Right lung (tissue), 5 donors: Measurements from ENCODE around the gene DDIT3. TPM values are rescaled to one million over a fixed set of nuclear protein-coding genes. Genes with fewer than 3 reads are reported as not detected.
"Not testable (repeated sequence)": the region's sequence is repeated elsewhere in the genome, so short reads cannot be mapped to it uniquely, and the experiment has no call there.

Source experiments
- DNase-seq, 2 donors: peaks; one replicate each; pipeline ENCODE4 v3.0.0-alpha.2; 2013
- polyA plus RNA-seq, 5 donors: library from polyadenylated mRNA; unstranded; fragments of 120-200 nt; gene quantifications; one replicate each; pipeline versions ENCODE4 v1.2.1 to v1.2.3, GENCODE V29; 2013; ENCODE audit warnings: inconsistent platforms in 1 of 5, low replicate concordance in 1 of 5; ENCODE audit not compliant: insufficient read length in 5 of 5, insufficient read depth in 1 of 5

DDIT3 gene
- polyA plus RNA-seq, 5 donors, result 18.1 to 26.4 (median 19.2) TPM

- DNase-seq, result no peak
Observed at GRCh38 chr12:57514720-57515407, 5.5 kb downstream of the DDIT3 start.

- not testable (repeated sequence) for DNase-seq
Observed at GRCh38 chr12:57514246-57514645, 6.1 kb downstream of the DDIT3 start.

GRCh38 chr12:57513677-57514076 lies 6.6 kb downstream of the DDIT3 start:
- not testable (repeated sequence) for DNase-seq

GRCh38 chr12:57513266-57513665 lies 7.0 kb downstream of the DDIT3 start:
- no peak for DNase-seq

- no peak for DNase-seq
Observed at GRCh38 chr12:57512665-57513064, 7.6 kb downstream of the DDIT3 start.

- DNase-seq, result no peak
Observed at GRCh38 chr12:57511588-57512325, 8.6 kb downstream of the DDIT3 start.

- no peak for DNase-seq
Observed at GRCh38 chr12:57511161-57511560, 9.2 kb downstream of the DDIT3 start.

GRCh38 chr12:57507796-57508195 lies 12.5 kb downstream of the DDIT3 start:
- DNase-seq, result not testable (repeated sequence)

- DNase-seq, result not testable (repeated sequence)
Observed at GRCh38 chr12:57506541-57506940, 13.8 kb downstream of the DDIT3 start.

- DNase-seq, result not testable (repeated sequence)
Observed at GRCh38 chr12:57502311-57502969, 17.9 kb downstream of the DDIT3 start.

- no peak for DNase-seq
Observed at GRCh38 chr12:57500213-57500612, 20.1 kb downstream of the DDIT3 start.

- no peak for DNase-seq
Observed at GRCh38 chr12:57498571-57498970, 21.7 kb downstream of the DDIT3 start.

- DNase-seq, result no peak
Observed at GRCh38 chr12:57498132-57498502, 22.2 kb downstream of the DDIT3 start.

- no peak for DNase-seq
Observed at GRCh38 chr12:57497223-57498131, 22.8 kb downstream of the DDIT3 start.

GRCh38 chr12:57496822-57497221 lies 23.5 kb downstream of the DDIT3 start:
- no peak for DNase-seq

GRCh38 chr12:57495051-57495701 lies 25.1 kb downstream of the DDIT3 start:
- not testable (repeated sequence) for DNase-seq

GRCh38 chr12:57491393-57492280 lies 28.7 kb downstream of the DDIT3 start:
- no peak for DNase-seq

- no peak for DNase-seq
Observed at GRCh38 chr12:57490126-57490525, 30.2 kb downstream of the DDIT3 start.

- DNase-seq, result no peak
Observed at GRCh38 chr12:57489157-57489641, 31.1 kb downstream of the DDIT3 start.
